Ascending aorta (tissue), 2 donors: ENCODE measurements around the gene DUSP18. TPM values are rescaled to one million over a fixed set of nuclear protein-coding genes. Genes with fewer than 3 reads are reported as not detected.

ENCODE experiments used
- DNase-seq, 2 donors: peaks; one replicate each; pipeline ENCODE4 v3.0.0-alpha.2; 2019; ENCODE audit warnings: low spot score in 2 of 2
- H3K27ac ChIP-seq, 2 donors: fragments of 200-600 bp; sonication (generic); one replicate each; pipeline ENCODE4 v1.5.1; 2016 to 2017; ENCODE audit warnings: mild to moderate bottlenecking in 1 of 2
- H3K27me3 ChIP-seq: fragments of 200-600 bp; sonication (generic); one replicate; pipeline ENCODE4 v1.5.1; 2017
- H3K36me3 ChIP-seq, 2 donors: fragments of 200-600 bp; sonication (generic); one replicate each; pipeline ENCODE4 v1.5.1; 2016
- H3K4me1 ChIP-seq, 2 donors: fragments of 200-600 bp; sonication (generic); one replicate each; pipeline ENCODE4 v1.5.1; 2016 to 2017; ENCODE audit warnings: mild to moderate bottlenecking in 1 of 2
- H3K4me3 ChIP-seq, 2 donors: fragments of 200-600 bp; sonication (generic); one replicate each; pipeline ENCODE4 v1.5.1; 2016 to 2017; ENCODE audit warnings: mild to moderate bottlenecking in 1 of 2
- H3K9me3 ChIP-seq, 2 donors: fragments of 200-600 bp; sonication (generic); one replicate each; pipeline ENCODE4 v1.5.1; 2016
- CTCF ChIP-seq, 3 experiments: fragments of 200-600 bp in 2 of 3; fragments of 450-650 bp in 1 of 3; sonication (generic) in 2 of 3; IDR thresholded peaks; one replicate each; pipeline ENCODE4 v1.5.1; 2016 to 2019; ENCODE audit warnings: antibody characterized with exemption in 3 of 3, mild to moderate bottlenecking in 1 of 3, moderate library complexity in 1 of 3
- intact Hi-C: fragments of 100-400 bp; cut with DNase I; formaldehyde crosslinking; loops from one replicate; pipeline ENCODE4 v1.15.1; 2023
- total RNA-seq: library from RNA; depleted of rRNA; stranded (reverse); fragments of >200 nt; gene quantifications from one replicate; pipeline ENCODE4 v1.1.0, GENCODE V29; 2016

The DUSP18 gene
- total RNA-seq, 1 donor from 2014 or later = 0.21 TPM

GRCh38 chr22:30665786-30666185 is 1.9 kb downstream of the DUSP18 start:
- intact Hi-C loops = loop anchor here (5.0 kb wide), 1 partner anchor 73 kb away; the partner anchor contains the start of gene PES1

DNA sequence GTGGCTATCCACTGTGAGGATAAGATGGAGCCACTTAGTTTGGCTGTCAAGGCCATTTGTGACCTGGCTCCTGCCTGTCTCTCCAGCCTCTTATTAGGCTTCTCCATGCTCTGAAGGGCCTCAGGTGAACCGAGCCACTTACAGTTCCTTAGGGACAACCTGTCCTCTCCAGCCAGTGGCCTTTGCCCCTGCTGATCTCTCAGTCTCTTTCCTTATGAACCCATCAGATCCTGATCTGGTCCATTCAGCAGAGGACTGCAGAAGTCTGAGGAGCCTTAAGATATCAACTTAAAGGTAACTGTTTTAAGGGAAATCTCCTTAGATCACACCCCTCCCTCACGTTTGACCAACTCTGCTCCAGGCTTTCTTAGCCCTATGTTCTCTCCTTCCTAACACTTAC is 2.4 kb downstream of the DUSP18 start:
- intact Hi-C loops = loop anchor here (5.0 kb wide), 1 partner anchor 73 kb away; the partner anchor contains the start of gene PES1

More at GRCh38 chr22:30665786-30666185, 1.9 kb downstream of the DUSP18 start:
- no peak overlapping the region for H3K27ac ChIP-seq
- no peaks in the 10 kb centered on the region for H3K27me3 ChIP-seq
- H3K36me3 ChIP-seq = peaks cover 14 to 16% of the 10 kb centered on the region in 2 donors
- TF ChIP-seq CTCF (IDR thresholded peaks at IDR 0.05) = no peak
- H3K9me3 ChIP-seq = no peaks in the 10 kb centered on the region
- DNase-seq = no peak
- no peak overlapping the region for H3K4me3 ChIP-seq
- peaks cover 4% of the 10 kb centered on the region in 2 donors for H3K4me1 ChIP-seq

GRCh38 chr22:30664798-30665197 is 2.9 kb downstream of the DUSP18 start:
- no peak for TF ChIP-seq CTCF (IDR thresholded peaks at IDR 0.05)
- Histone ChIP-seq H3K27me3 (no peaks in the 10 kb centered on the region), H3K4me1 (peaks cover 4% of the 10 kb centered on the region in 2 donors), H3K36me3 (peaks cover 16% of the 10 kb centered on the region in 2 donors), H3K27ac (no peak overlapping the region), H3K4me3 (no peak overlapping the region), H3K9me3 (no peaks in the 10 kb centered on the region)
- intact Hi-C loops = loop anchor here (5.0 kb wide), 1 partner anchor 72 kb away; the partner anchor contains the start of gene PES1
- no peak for DNase-seq

More for the DNA sequence above, 2.4 kb downstream of the DUSP18 start:
- TF ChIP-seq CTCF (IDR thresholded peaks at IDR 0.05) = no peak
- no peaks in the 10 kb centered on the region for H3K27me3 ChIP-seq
- H3K36me3 ChIP-seq = peaks cover 14 to 16% of the 10 kb centered on the region in 2 donors
- peaks cover 4% of the 10 kb centered on the region in 2 donors for H3K4me1 ChIP-seq
- no peak overlapping the region for H3K4me3 ChIP-seq
- no peak overlapping the region for H3K27ac ChIP-seq
- no peaks in the 10 kb centered on the region for H3K9me3 ChIP-seq
- no peak for DNase-seq

DNA sequence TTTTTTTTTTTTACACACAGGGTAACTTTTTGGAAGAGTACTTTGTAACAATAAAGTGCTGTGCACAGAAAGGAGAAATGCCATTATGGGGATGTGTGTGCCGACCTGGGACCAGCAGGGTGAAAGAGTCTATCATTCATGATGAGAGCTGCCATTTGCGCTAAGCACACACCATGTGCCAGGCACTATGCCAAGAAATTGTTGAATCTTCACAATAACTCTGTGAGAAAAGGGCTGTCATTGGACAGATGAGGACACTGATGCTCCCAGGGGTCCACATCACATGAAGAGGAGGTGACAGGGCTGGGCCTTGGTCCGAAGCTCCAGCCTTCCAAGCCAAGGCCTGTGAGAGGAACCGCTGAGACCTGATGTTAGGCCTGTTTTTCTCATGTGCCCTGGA is 5.6 kb downstream of the DUSP18 start:
- no peak for TF ChIP-seq CTCF (IDR thresholded peaks at IDR 0.05)
- Histone ChIP-seq H3K27ac (no peak overlapping the region), H3K27me3 (no peaks in the 10 kb centered on the region), H3K36me3 (peaks cover 18 to 19% of the 10 kb centered on the region in 2 donors), H3K4me1 (no peaks in the 10 kb centered on the region), H3K9me3 (no peaks in the 10 kb centered on the region), H3K4me3 (no peak overlapping the region)
- intact Hi-C loops = no loop called here
- no peak for DNase-seq

DNA sequence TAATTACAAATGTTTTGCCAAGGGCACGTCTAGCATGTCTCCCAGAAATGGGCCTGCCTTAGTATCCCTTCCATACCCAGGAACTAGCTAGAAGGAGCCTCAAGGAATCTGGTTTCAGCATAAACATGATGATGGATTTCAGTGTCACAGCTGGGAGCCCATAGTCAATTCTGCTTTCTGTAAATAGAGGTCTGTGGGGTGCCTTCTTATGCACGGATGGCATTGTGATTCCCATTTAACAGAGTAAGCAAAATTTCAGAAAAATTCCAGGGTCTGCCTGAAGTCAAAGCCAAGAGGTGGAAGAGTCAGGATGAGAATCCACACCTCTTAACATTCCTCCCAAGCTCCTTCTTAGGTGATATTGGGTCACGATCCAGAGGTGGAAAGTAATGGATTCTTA is 12.1 kb downstream of the DUSP18 start:
- no peak for TF ChIP-seq CTCF (IDR thresholded peaks at IDR 0.05)

DNA sequence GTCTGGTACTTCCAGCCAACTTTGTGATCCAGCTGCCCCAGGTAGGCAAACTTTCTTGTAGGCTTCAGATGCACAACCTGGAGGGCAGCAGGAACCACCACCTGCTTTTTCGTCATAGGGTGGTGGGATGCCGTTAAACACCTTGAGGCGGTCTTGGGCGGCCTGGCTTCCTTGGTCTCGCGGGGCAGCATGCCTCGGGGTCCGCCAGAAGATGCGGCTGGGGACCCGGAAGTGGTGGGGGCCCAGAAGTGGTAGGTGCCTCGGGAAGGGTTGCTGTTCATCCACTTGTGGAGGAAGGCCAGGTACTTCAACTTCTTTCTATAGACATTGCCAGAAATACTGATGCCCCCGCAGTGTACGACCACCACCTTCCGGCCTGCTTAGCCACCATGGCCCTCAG is 13.3 kb downstream of the DUSP18 start:
- intact Hi-C loops = no loop called here
- H3K27me3 ChIP-seq = no peaks in the 10 kb centered on the region
- peaks cover 3% of the 10 kb centered on the region in 2 donors for H3K36me3 ChIP-seq
- DNase-seq = no peak
- no peaks in the 10 kb centered on the region for H3K9me3 ChIP-seq
- no peak overlapping the region for H3K4me3 ChIP-seq
- H3K27ac ChIP-seq = no peak overlapping the region
- TF ChIP-seq CTCF (IDR thresholded peaks at IDR 0.05) = no peak
- no peaks in the 10 kb centered on the region for H3K4me1 ChIP-seq

More for the DNA sequence above, 12.1 kb downstream of the DUSP18 start:
- H3K9me3 ChIP-seq = no peaks in the 10 kb centered on the region
- no peak overlapping the region for H3K4me3 ChIP-seq
- H3K36me3 ChIP-seq = peaks cover 3 to 6% of the 10 kb centered on the region in 2 donors
- H3K4me1 ChIP-seq = no peaks in the 10 kb centered on the region
- no peak overlapping the region for H3K27ac ChIP-seq
- DNase-seq = no peak
- intact Hi-C loops = no loop called here
- no peaks in the 10 kb centered on the region for H3K27me3 ChIP-seq
